ENCODE results near the gene EIF4G3.

The EIF4G3 gene

GRCh38 chr1:21090463-21090862, 86.2 kb downstream of the EIF4G3 start:
- TF ChIP-seq CTCF (IDR thresholded peaks at IDR 0.05) = no peak

- no peak for TF ChIP-seq CTCF (IDR thresholded peaks at IDR 0.05)
Measured at GRCh38 chr1:21089731-21090130, 87.0 kb downstream of the EIF4G3 start.

- TF ChIP-seq CTCF (IDR thresholded peaks at IDR 0.05) = no peak
Measured at GRCh38 chr1:21089299-21089698, 87.4 kb downstream of the EIF4G3 start.

- no peak for TF ChIP-seq CTCF (IDR thresholded peaks at IDR 0.05)
Measured at GRCh38 chr1:21084111-21084810, 92.4 kb downstream of the EIF4G3 start.

- TF ChIP-seq CTCF (IDR thresholded peaks at IDR 0.05) = no peak
Measured at GRCh38 chr1:21082073-21082472, 94.6 kb downstream of the EIF4G3 start.

GRCh38 chr1:21077085-21077484, 99.6 kb downstream of the EIF4G3 start:
- no peak for TF ChIP-seq CTCF (IDR thresholded peaks at IDR 0.05)

GRCh38 chr1:21072721-21073120, 104.0 kb downstream of the EIF4G3 start:
- TF ChIP-seq CTCF (IDR thresholded peaks at IDR 0.05) = no peak

- TF ChIP-seq CTCF (IDR thresholded peaks at IDR 0.05) = no peak
Measured at GRCh38 chr1:21069549-21069948, 107.1 kb downstream of the EIF4G3 start.
